ENCODE data around the gene KCNAB1.

DNA sequence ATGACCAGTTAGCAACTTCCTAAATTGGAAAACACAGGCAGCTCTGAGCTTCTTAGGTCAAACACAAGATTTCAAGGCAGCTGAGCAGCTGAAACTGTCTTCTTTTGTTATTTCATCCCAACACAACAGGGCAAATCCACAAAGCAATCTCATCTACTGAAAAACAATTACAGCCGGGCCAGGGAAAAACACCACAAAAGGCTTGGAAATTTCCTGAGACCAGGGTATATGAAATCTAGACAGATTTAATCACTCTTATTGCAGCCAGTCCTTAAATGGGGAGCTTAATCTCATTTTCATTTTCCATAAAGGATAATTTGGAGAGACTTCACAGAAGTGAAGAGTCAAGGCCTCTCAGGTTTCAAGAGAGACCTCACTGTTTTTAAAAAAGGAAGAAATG, 252.7 kb downstream of the KCNAB1 start:
- TF ChIP-seq ESRRG (CRISPR knock-in tag; IDR thresholded peaks at IDR 0.05), result no peak
- TF ChIP-seq ZC3H10 (CRISPR knock-in tag; IDR thresholded peaks at IDR 0.05), result no peak; the same call in 1 of the 2 replicates
- TF ChIP-seq, protein P1, sequence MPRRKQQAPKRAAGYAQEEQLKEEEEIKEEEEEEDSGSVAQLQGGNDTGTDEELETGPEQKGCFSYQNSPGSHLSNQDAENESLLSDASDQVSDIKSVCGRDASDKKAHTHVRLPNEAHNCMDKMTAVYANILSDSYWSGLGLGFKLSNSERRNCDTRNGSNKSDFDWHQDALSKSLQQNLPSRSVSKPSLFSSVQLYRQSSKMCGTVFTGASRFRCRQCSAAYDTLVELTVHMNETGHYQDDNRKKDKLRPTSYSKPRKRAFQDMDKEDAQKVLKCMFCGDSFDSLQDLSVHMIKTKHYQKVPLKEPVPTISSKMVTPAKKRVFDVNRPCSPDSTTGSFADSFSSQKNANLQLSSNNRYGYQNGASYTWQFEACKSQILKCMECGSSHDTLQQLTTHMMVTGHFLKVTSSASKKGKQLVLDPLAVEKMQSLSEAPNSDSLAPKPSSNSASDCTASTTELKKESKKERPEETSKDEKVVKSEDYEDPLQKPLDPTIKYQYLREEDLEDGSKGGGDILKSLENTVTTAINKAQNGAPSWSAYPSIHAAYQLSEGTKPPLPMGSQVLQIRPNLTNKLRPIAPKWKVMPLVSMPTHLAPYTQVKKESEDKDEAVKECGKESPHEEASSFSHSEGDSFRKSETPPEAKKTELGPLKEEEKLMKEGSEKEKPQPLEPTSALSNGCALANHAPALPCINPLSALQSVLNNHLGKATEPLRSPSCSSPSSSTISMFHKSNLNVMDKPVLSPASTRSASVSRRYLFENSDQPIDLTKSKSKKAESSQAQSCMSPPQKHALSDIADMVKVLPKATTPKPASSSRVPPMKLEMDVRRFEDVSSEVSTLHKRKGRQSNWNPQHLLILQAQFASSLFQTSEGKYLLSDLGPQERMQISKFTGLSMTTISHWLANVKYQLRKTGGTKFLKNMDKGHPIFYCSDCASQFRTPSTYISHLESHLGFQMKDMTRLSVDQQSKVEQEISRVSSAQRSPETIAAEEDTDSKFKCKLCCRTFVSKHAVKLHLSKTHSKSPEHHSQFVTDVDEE (CRISPR knock-in tag; IDR thresholded peaks at IDR 0.05), result no peak
- TF ChIP-seq ARNTL (CRISPR knock-in tag; IDR thresholded peaks at IDR 0.05; ENCODE audit: borderline replicate concordance, low read depth), result no peak
- TF ChIP-seq, protein P2, sequence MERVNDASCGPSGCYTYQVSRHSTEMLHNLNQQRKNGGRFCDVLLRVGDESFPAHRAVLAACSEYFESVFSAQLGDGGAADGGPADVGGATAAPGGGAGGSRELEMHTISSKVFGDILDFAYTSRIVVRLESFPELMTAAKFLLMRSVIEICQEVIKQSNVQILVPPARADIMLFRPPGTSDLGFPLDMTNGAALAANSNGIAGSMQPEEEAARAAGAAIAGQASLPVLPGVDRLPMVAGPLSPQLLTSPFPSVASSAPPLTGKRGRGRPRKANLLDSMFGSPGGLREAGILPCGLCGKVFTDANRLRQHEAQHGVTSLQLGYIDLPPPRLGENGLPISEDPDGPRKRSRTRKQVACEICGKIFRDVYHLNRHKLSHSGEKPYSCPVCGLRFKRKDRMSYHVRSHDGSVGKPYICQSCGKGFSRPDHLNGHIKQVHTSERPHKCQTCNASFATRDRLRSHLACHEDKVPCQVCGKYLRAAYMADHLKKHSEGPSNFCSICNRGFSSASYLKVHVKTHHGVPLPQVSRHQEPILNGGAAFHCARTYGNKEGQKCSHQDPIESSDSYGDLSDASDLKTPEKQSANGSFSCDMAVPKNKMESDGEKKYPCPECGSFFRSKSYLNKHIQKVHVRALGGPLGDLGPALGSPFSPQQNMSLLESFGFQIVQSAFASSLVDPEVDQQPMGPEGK (CRISPR knock-in tag; IDR thresholded peaks at IDR 0.05; ENCODE audit: borderline replicate concordance), result no peak
- TF ChIP-seq, protein P3, sequence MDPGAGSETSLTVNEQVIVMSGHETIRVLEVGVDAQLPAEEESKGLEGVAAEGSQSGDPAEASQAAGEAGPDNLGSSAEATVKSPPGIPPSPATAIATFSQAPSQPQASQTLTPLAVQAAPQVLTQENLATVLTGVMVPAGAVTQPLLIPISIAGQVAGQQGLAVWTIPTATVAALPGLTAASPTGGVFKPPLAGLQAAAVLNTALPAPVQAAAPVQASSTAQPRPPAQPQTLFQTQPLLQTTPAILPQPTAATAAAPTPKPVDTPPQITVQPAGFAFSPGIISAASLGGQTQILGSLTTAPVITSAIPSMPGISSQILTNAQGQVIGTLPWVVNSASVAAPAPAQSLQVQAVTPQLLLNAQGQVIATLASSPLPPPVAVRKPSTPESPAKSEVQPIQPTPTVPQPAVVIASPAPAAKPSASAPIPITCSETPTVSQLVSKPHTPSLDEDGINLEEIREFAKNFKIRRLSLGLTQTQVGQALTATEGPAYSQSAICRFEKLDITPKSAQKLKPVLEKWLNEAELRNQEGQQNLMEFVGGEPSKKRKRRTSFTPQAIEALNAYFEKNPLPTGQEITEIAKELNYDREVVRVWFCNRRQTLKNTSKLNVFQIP (CRISPR knock-in tag; IDR thresholded peaks at IDR 0.05; ENCODE audit: borderline replicate concordance, low read depth), result no peak
- no peak for TF ChIP-seq ISL1 (CRISPR knock-in tag; IDR thresholded peaks at IDR 0.05)
- TF ChIP-seq, protein P4, sequence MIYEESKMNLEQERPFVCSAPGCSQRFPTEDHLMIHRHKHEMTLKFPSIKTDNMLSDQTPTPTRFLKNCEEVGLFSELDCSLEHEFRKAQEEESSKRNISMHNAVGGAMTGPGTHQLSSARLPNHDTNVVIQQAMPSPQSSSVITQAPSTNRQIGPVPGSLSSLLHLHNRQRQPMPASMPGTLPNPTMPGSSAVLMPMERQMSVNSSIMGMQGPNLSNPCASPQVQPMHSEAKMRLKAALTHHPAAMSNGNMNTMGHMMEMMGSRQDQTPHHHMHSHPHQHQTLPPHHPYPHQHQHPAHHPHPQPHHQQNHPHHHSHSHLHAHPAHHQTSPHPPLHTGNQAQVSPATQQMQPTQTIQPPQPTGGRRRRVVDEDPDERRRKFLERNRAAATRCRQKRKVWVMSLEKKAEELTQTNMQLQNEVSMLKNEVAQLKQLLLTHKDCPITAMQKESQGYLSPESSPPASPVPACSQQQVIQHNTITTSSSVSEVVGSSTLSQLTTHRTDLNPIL (CRISPR knock-in tag; IDR thresholded peaks at IDR 0.05; ENCODE audit: low read depth), result no peak
- TF ChIP-seq OSR1 (CRISPR knock-in tag; IDR thresholded peaks at IDR 0.05), result no peak
- no peak for TF ChIP-seq ZNF8 (CRISPR knock-in tag; IDR thresholded peaks at IDR 0.05)
- no peak for TF ChIP-seq ZFP3 (CRISPR knock-in tag; IDR thresholded peaks at IDR 0.05)
- no peak for TF ChIP-seq SNAI2 (CRISPR knock-in tag; IDR thresholded peaks at IDR 0.05)
